OCI-LY7 (cell line): ENCODE measurements around the gene GPR183. TPM values are rescaled to one million over a fixed set of nuclear protein-coding genes. Genes with fewer than 3 reads are reported as not detected.

Experiments
- BruUV-seq: library from RNA; stranded (reverse); fragments of 400-500 nt; replicated peaks from 2 replicates; lab custom pipeline; 2021; lab: Mats Ljungman, UMichigan
- CTCF ChIA-PET: fragments of 300-600 bp; sonication (Branson Sonifier 250); formaldehyde crosslinking; loops from one replicate; lab custom pipeline; 2022; ENCODE audit warnings: antibody characterized with exemption; ENCODE audit not compliant: unreplicated experiment; lab: Charles Lee
- POLR2A ChIA-PET: fragments of 300-600 bp; sonication (Branson Sonifier 250); formaldehyde crosslinking; loops from one replicate; lab custom pipeline; 2022; ENCODE audit warnings: antibody characterized with exemption; lab: Charles Lee
- DNase-seq: peaks from one replicate; pipeline ENCODE4 v3.0.0-alpha.2; 2015; ENCODE audit warnings: low spot score
- H2AFZ ChIP-seq: fragments of 200-600 bp; sonication (generic), shearing (Covaris generic); 2 replicates; pipeline ENCODE4 v1.6.1; 2014; ENCODE audit warnings: mild to moderate bottlenecking, antibody characterized with exemption, low read length, moderate library complexity
- H3K27ac ChIP-seq: fragments of 200-600 bp; sonication (generic); 2 replicates; pipeline ENCODE4 v1.5.1; 2014; ENCODE audit warnings: mixed run types, low read depth, mild to moderate bottlenecking, moderate library complexity, low read length, inconsistent platforms; ENCODE audit not compliant: poor library complexity, severe bottlenecking
- H3K36me3 ChIP-seq: fragments of 200-600 bp; sonication (generic); 2 replicates; pipeline ENCODE4 v1.6.1; 2014; ENCODE audit warnings: mild to moderate bottlenecking, antibody characterized with exemption, low read length, moderate library complexity, mixed read lengths; ENCODE audit not compliant: insufficient read depth
- H3K4me1 ChIP-seq: fragments of 200-600 bp; sonication (generic); 2 replicates; pipeline ENCODE4 v1.5.1; 2014; ENCODE audit warnings: mild to moderate bottlenecking, low read length; ENCODE audit not compliant: insufficient read depth, poor library complexity, severe bottlenecking
- H3K4me2 ChIP-seq: fragments of 200-600 bp; sonication (generic); 2 replicates; pipeline ENCODE4 v1.6.1; 2014; ENCODE audit warnings: mild to moderate bottlenecking, low read length
- H3K4me3 ChIP-seq: fragments of 200-600 bp; sonication (generic); 2 replicates; pipeline ENCODE4 v1.5.1; 2014; ENCODE audit warnings: mild to moderate bottlenecking, low read depth, low read length; ENCODE audit not compliant: poor library complexity, severe bottlenecking
- H3K79me2 ChIP-seq: fragments of 200-600 bp; sonication (generic); 2 replicates; pipeline ENCODE4 v1.6.1; 2016; ENCODE audit warnings: low read depth, mild to moderate bottlenecking, low read length, moderate library complexity, mixed read lengths; ENCODE audit not compliant: insufficient read depth
- H3K9me2 ChIP-seq: fragments of 200-600 bp; sonication (generic); 2 replicates; pipeline ENCODE4 v1.6.1; 2016; ENCODE audit warnings: mild to moderate bottlenecking, low read length, mixed read lengths; ENCODE audit not compliant: insufficient read depth
- H3K9me3 ChIP-seq: fragments of 200-600 bp; sonication (generic); 2 replicates; pipeline ENCODE4 v1.6.1; 2014; ENCODE audit warnings: mild to moderate bottlenecking, mixed run types, low read length, mixed read lengths
- H4K20me1 ChIP-seq: fragments of 200-600 bp; sonication (generic); 2 replicates; pipeline ENCODE4 v1.6.1; 2014; ENCODE audit warnings: mild to moderate bottlenecking, antibody characterized with exemption, low read length, moderate library complexity, mixed read lengths; ENCODE audit not compliant: insufficient read depth
- EZH2phosphoT487 ChIP-seq: fragments of 200-600 bp; sonication (generic); IDR thresholded peaks from 2 replicates; pipeline ENCODE4 v1.6.1; 2018; ENCODE audit warnings: low read depth, borderline replicate concordance, mild to moderate bottlenecking, mixed run types, antibody characterized with exemption, low read length, moderate library complexity, mixed read lengths
- intact Hi-C: fragments of 100-400 bp; cut with micrococcal nuclease; formaldehyde crosslinking; loops from one replicate; pipeline ENCODE4 v1.10.0; 2022; ENCODE audit not compliant: unreplicated experiment
- total RNA-seq, 2 experiments: library from RNA; depleted of rRNA in 1 of 2; stranded (reverse); fragments of >200 nt in 1 of 2; shearing (Covaris generic) in 1 of 2; gene quantifications; 2 replicates each; pipeline ENCODE4 v1.2.3, GENCODE V29; 2014 to 2022
- TF ChIP-seq, protein P1 (sequence below): fragments of 200-600 bp; sonication (generic); conservative IDR thresholded peaks from 2 replicates; pipeline ENCODE4 v1.5.1; 2014; ENCODE audit warnings: mild to moderate bottlenecking, antibody characterized with exemption, low read length, moderate library complexity, mixed read lengths

The GPR183 gene
- total RNA-seq, 2 experiments from 2014 or later, result not detected

DNA sequence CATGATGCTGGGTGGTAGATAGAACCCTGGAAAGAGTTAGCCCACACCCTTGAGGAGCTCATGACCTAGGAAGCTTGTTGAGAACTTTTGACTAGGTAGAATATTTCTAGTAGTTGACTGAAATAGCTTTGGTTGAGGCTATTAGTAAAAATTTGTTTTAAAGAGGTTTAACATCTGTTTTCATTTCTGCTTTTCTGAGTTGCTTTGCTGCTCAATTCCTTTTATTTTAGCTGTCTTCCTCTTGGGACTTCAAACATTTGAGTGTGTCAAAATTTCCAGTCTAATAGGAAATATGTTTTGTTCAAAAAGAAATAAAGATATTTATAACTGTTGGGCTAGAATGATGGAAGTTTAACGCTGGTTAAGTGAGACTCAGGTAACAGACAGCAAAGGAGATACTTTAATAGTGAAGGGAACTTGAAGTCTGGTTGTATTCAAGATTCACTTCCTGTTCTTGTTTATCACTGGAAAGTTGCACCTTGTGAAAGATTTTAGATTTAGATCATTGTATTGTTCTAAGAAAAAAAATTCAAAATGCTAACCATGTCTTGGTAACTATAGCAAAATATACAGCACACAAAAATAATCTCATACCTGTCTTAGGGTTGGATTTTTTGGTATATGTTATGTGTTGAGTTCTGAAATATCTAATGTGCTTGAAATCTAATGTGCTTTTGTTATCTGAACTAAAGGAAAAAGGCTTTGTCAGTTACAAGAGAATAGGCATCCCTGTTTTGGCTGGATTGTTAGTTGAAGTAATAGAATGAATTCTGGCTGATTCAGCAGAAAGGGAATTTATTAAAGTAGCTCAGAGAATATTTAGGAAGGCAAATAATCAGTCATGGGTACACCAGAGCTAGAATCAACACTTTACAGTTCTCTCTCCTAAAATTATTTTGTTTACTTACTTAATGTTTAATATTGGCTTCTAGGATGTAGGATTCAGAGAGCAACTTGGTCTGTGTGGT, 24.7 kb downstream of the GPR183 start:
- intact Hi-C loops, result loop anchor here (5.0 kb wide), 3 partner anchors 55 to 145 kb away; no protein-coding TSS in a partner anchor
- Histone ChIP-seq H3K27ac (peak overlapping the region; percentile 55), H3K79me2 (peaks cover 4% of the 10 kb centered on the region; the same call in 1 of the 2 replicates), H3K36me3 (peaks cover 9% of the 10 kb centered on the region), H3K4me1 (peaks cover 27% of the 10 kb centered on the region), H3K4me2 (peak overlapping the region; percentile 67), H3K4me3 (no peak overlapping the region), H4K20me1 (peaks cover 14% of the 10 kb centered on the region; the same call in 1 of the 2 replicates), H2AFZ (no peak overlapping the region), H3K9me2 (no peaks in the 10 kb centered on the region), H3K9me3 (no peaks in the 10 kb centered on the region)
- no peak for TF ChIP-seq EZH2phosphoT487
- TF ChIP-seq, protein P1, sequence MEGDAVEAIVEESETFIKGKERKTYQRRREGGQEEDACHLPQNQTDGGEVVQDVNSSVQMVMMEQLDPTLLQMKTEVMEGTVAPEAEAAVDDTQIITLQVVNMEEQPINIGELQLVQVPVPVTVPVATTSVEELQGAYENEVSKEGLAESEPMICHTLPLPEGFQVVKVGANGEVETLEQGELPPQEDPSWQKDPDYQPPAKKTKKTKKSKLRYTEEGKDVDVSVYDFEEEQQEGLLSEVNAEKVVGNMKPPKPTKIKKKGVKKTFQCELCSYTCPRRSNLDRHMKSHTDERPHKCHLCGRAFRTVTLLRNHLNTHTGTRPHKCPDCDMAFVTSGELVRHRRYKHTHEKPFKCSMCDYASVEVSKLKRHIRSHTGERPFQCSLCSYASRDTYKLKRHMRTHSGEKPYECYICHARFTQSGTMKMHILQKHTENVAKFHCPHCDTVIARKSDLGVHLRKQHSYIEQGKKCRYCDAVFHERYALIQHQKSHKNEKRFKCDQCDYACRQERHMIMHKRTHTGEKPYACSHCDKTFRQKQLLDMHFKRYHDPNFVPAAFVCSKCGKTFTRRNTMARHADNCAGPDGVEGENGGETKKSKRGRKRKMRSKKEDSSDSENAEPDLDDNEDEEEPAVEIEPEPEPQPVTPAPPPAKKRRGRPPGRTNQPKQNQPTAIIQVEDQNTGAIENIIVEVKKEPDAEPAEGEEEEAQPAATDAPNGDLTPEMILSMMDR, result no peak
- POLR2A ChIA-PET, result interaction anchor here (0.7 kb wide), 2 partner anchors 38 to 66 kb away, joined by 3 to 9 read pairs; no protein-coding TSS in a partner anchor
- DNase-seq, result peak; percentile 44
- CTCF ChIA-PET, result interaction anchor here (0.5 kb wide), 1 partner anchor 709 kb away, joined by 4 read pairs; no protein-coding TSS in a partner anchor
- TSS peak; percentile 12 for BruUV-seq

DNA sequence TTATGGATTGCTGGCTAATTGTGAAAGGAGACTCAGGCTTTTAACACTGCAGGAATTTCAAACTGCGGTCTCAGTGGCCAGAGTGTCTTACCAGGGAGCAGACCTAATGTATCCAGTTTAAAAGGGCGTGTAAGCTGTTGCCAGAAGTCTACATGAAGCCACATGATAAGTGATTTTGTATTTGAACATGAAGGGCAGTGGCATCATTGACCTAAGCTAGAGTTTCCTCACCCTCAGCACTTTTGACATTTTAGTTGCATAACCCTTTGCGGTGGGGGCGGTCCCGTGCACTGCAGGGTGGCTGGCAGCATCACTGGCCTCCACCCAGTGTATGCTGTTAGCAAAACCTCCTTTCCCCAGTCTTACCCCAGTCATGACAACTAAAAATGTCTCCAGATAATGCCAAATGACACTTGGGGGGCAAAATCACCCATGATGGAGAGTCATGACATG, 25.4 kb downstream of the GPR183 start:
- Histone ChIP-seq H3K4me1 (peaks cover 27% of the 10 kb centered on the region), H3K4me2 (peak overlapping the region; percentile 67), H4K20me1 (peaks cover 14% of the 10 kb centered on the region; the same call in 1 of the 2 replicates), H3K9me2 (no peaks in the 10 kb centered on the region), H3K4me3 (no peak overlapping the region), H2AFZ (no peak overlapping the region), H3K27ac (peak overlapping the region; percentile 55), H3K9me3 (no peaks in the 10 kb centered on the region), H3K79me2 (peaks cover 4% of the 10 kb centered on the region; the same call in 1 of the 2 replicates), H3K36me3 (peaks cover 9% of the 10 kb centered on the region)
- TF ChIP-seq, protein P1, result no peak
- TF ChIP-seq EZH2phosphoT487, result no peak
- POLR2A ChIA-PET, result no interaction called here
- intact Hi-C loops, result loop anchor here (5.0 kb wide), 3 partner anchors 55 to 145 kb away; no protein-coding TSS in a partner anchor
- DNase-seq, result no peak
- BruUV-seq, result no TSS peak
- CTCF ChIA-PET, result no interaction called here
